ENCODE data around the gene KIAA0319L. TPM values are rescaled to one million over a fixed set of nuclear protein-coding genes. Genes with fewer than 3 reads are reported as not detected.
"Not testable (repeated sequence)": the region's sequence is repeated elsewhere in the genome, so short reads cannot be mapped to it uniquely, and the experiment has no call there.

Gene KIAA0319L
- total RNA-seq, 2 donors from 2014 or later: 62.4 to 62.6 TPM

GRCh38 chr1:35470977-35471613, 86.1 kb downstream of the KIAA0319L start:
- Histone ChIP-seq H3K27ac (no peak overlapping the region), H3K9me3 (no peaks in the 10 kb centered on the region), H3K4me3 (no peak overlapping the region), H3K27me3 (replicated peaks; ENCODE audit: insufficient read depth) (no peaks in the 10 kb centered on the region), H3K4me1 (ENCODE audit: control insufficient read depth in 1 of 2, low read depth in 2 of 2) (no peaks in the 10 kb centered on the region), H3K36me3 (peaks cover 12% of the 10 kb centered on the region)
- no peak for DNase-seq (ENCODE audit: low spot score)
- no peak for ATAC-seq (ENCODE audit: insufficient number of reproducible peaks, low FRiP score, low read depth)
- TF ChIP-seq, protein P1, sequence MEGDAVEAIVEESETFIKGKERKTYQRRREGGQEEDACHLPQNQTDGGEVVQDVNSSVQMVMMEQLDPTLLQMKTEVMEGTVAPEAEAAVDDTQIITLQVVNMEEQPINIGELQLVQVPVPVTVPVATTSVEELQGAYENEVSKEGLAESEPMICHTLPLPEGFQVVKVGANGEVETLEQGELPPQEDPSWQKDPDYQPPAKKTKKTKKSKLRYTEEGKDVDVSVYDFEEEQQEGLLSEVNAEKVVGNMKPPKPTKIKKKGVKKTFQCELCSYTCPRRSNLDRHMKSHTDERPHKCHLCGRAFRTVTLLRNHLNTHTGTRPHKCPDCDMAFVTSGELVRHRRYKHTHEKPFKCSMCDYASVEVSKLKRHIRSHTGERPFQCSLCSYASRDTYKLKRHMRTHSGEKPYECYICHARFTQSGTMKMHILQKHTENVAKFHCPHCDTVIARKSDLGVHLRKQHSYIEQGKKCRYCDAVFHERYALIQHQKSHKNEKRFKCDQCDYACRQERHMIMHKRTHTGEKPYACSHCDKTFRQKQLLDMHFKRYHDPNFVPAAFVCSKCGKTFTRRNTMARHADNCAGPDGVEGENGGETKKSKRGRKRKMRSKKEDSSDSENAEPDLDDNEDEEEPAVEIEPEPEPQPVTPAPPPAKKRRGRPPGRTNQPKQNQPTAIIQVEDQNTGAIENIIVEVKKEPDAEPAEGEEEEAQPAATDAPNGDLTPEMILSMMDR (IDR thresholded peaks at IDR 0.05): no peak

- ATAC-seq (ENCODE audit: insufficient number of reproducible peaks, low FRiP score, low read depth): no peak
- H3K4me3 ChIP-seq: no peak overlapping the region
Measured at GRCh38 chr1:35466120-35466519, 91.1 kb downstream of the KIAA0319L start.

DNA sequence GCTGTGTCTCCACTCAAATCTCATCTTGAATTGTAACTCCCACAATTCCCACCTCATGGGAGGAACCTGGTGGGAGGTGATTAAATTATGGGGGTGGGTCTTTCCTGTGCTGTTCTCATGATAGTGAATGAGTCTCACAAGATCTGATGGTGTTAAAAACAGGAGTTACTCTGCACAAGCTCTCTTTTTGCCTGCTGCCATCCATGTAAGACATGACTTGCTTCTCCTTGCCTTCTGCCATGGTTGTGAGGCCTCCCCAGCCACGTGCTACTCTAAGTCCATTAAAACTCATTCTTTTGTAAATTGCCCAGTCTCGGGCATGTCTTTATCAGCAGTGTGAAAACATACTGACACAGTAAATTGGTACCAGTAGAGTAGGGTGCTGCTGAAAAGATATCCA, 93.5 kb downstream of the KIAA0319L start:
- not testable (repeated sequence) for H3K27me3 ChIP-seq (replicated peaks; ENCODE audit: insufficient read depth); DNase-seq (ENCODE audit: low spot score); H3K9me3 ChIP-seq; H3K4me3 ChIP-seq; H3K4me1 ChIP-seq (ENCODE audit: control insufficient read depth in 1 of 2, low read depth in 2 of 2); ATAC-seq (ENCODE audit: insufficient number of reproducible peaks, low FRiP score, low read depth); H3K27ac ChIP-seq
- H3K36me3 ChIP-seq: peaks cover 15% of the 10 kb centered on the region

More at GRCh38 chr1:35466120-35466519, 91.1 kb downstream of the KIAA0319L start:
- Histone ChIP-seq H3K4me1 (ENCODE audit: control insufficient read depth in 1 of 2, low read depth in 2 of 2) (no peaks in the 10 kb centered on the region), H3K27ac (no peak overlapping the region), H3K36me3 (peaks cover 24% of the 10 kb centered on the region), H3K27me3 (replicated peaks; ENCODE audit: insufficient read depth) (no peaks in the 10 kb centered on the region), H3K9me3 (no peaks in the 10 kb centered on the region)
- TF ChIP-seq, protein P1 (IDR thresholded peaks at IDR 0.05): no peak
- no peak for DNase-seq (ENCODE audit: low spot score)

- peaks cover 15% of the 10 kb centered on the region for H3K36me3 ChIP-seq
- ATAC-seq (ENCODE audit: insufficient number of reproducible peaks, low FRiP score, low read depth): no peak
- TF ChIP-seq, protein P1 (IDR thresholded peaks at IDR 0.05): no peak
Measured at GRCh38 chr1:35463232-35463631, 94.0 kb downstream of the KIAA0319L start.

GRCh38 chr1:35461966-35462651, 95.1 kb downstream of the KIAA0319L start:
- ATAC-seq (ENCODE audit: insufficient number of reproducible peaks, low FRiP score, low read depth): no peak
- no peak for DNase-seq (ENCODE audit: low spot score)
- TF ChIP-seq, protein P1 (IDR thresholded peaks at IDR 0.05): no peak
- Histone ChIP-seq H3K27ac (no peak overlapping the region), H3K4me3 (no peak overlapping the region), H3K4me1 (ENCODE audit: control insufficient read depth in 1 of 2, low read depth in 2 of 2) (no peaks in the 10 kb centered on the region), H3K36me3 (peaks cover 15% of the 10 kb centered on the region), H3K27me3 (replicated peaks; ENCODE audit: insufficient read depth) (no peaks in the 10 kb centered on the region), H3K9me3 (no peaks in the 10 kb centered on the region)

More at GRCh38 chr1:35463232-35463631, 94.0 kb downstream of the KIAA0319L start:
- Histone ChIP-seq H3K4me1 (ENCODE audit: control insufficient read depth in 1 of 2, low read depth in 2 of 2) (no peaks in the 10 kb centered on the region), H3K4me3 (no peak overlapping the region), H3K9me3 (no peaks in the 10 kb centered on the region), H3K27me3 (replicated peaks; ENCODE audit: insufficient read depth) (no peaks in the 10 kb centered on the region), H3K27ac (no peak overlapping the region)
- no peak for DNase-seq (ENCODE audit: low spot score)

Data from thoracic aorta (tissue), 2 donors.